Measurements from ENCODE around the gene ORMDL3. TPM values are rescaled to one million over a fixed set of nuclear protein-coding genes. Genes with fewer than 3 reads are reported as not detected.

Gene ORMDL3
- total and polyA plus RNA-seq, 2 experiments from 2014 or later, result 33.6 to 38.5 TPM

- H3K9me3 Mint-ChIP-seq, result no peaks in the 10 kb centered on the region
- Histone ChIP-seq H3K9me2 (ENCODE audit: insufficient read depth) (no peaks in the 10 kb centered on the region), H3F3A (replicated peaks; ENCODE audit: low read depth) (no peaks in the 10 kb centered on the region), H4K20me1 (replicated peaks; ENCODE audit: insufficient read depth) (no peaks in the 10 kb centered on the region), H3K4me3 (no peak overlapping the region), H3K36me3 (ENCODE audit: insufficient read depth) (no peaks in the 10 kb centered on the region), H3K79me2 (replicated peaks; ENCODE audit: insufficient read depth) (no peaks in the 10 kb centered on the region), H2AFZ (no peak overlapping the region), H3K4me2 (no peak overlapping the region), H3K27me3 (ENCODE audit: insufficient read depth) (no peaks in the 10 kb centered on the region; the same call in 1 of the 2 replicates), H3K4me1 (ENCODE audit: insufficient read depth) (no peaks in the 10 kb centered on the region), H3K27ac (ENCODE audit: low read depth) (no peak overlapping the region)
- no peak for TF ChIP-seq ZNF331 (CRISPR knock-in tag; IDR thresholded peaks at IDR 0.05; ENCODE audit: low read depth)
- no peak for TF ChIP-seq CTCF (conservative IDR thresholded peaks at IDR 0.05; ENCODE audit: low read depth in 2 of 2)
- no peak for TF ChIP-seq EZH2 (IDR thresholded peaks at IDR 0.05; ENCODE audit: low read depth, unreplicated experiment)
- TF ChIP-seq STAT1 (IDR thresholded peaks at IDR 0.05; ENCODE audit: unreplicated experiment), result no peak
- no peak for TF ChIP-seq ZNF114 (CRISPR knock-in tag; IDR thresholded peaks at IDR 0.05)
- no peak for TF ChIP-seq ZNF462 (CRISPR knock-in tag; IDR thresholded peaks at IDR 0.05)
- TF ChIP-seq CREB1 (CRISPR knock-in tag; IDR thresholded peaks at IDR 0.05; ENCODE audit: low read depth), result no peak
- no peak for TF ChIP-seq ETS1 (IDR thresholded peaks at IDR 0.05)
- no peak for TF ChIP-seq POLR2AphosphoS5 (IDR thresholded peaks at IDR 0.05; ENCODE audit: low read depth)
- TF ChIP-seq NANOG (IDR thresholded peaks at IDR 0.05; ENCODE audit: borderline replicate concordance), result no peak
- TF ChIP-seq REST (IDR thresholded peaks at IDR 0.05; ENCODE audit: unreplicated experiment), result no peak
- TF ChIP-seq JUNB (IDR thresholded peaks at IDR 0.05; ENCODE audit: unreplicated experiment), result no peak
- TF ChIP-seq EZH2phosphoT487 (IDR thresholded peaks at IDR 0.05; ENCODE audit: unreplicated experiment), result no peak
- no peak overlapping the region for H3K4me3 Mint-ChIP-seq
- peaks cover 2% of the 10 kb centered on the region; the same call in 2 of the 3 replicates for H3K4me1 Mint-ChIP-seq
- ATAC-seq (no peak), DNase-seq (ENCODE audit: low spot score) (no peak)
- peaks cover 11% of the 10 kb centered on the region for H3K27me3 Mint-ChIP-seq (ENCODE audit: insufficient read depth, low read depth, poor library complexity)
- no peak overlapping the region for H3K27ac Mint-ChIP-seq
- no peaks in the 10 kb centered on the region for H3K36me3 Mint-ChIP-seq (ENCODE audit: low read depth)
Observed at GRCh38 chr17:39968761-39969160, 41.4 kb upstream of the ORMDL3 start.
